ENCODE results near the gene C3orf85.

DNA sequence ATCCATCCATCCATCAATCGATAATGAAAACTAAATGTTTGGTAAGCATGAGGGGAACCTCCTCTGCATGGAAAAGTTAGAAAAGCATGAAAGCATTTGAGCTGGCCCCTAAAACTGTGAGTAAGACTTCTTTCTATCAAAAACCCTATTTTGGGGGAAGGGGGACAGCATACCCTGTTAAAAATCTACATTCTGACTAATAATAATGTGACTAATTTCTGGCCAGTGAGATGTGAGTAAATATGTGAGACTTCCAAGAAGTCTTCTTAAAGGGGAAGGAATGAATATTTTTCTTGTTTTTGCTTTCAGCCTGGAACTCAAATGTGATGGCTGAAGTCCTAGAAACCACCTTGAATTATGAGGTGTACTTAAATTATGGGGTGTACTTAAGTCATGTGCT lies 54.9 kb downstream of the C3orf85 start:
- TF ChIP-seq, protein P1, sequence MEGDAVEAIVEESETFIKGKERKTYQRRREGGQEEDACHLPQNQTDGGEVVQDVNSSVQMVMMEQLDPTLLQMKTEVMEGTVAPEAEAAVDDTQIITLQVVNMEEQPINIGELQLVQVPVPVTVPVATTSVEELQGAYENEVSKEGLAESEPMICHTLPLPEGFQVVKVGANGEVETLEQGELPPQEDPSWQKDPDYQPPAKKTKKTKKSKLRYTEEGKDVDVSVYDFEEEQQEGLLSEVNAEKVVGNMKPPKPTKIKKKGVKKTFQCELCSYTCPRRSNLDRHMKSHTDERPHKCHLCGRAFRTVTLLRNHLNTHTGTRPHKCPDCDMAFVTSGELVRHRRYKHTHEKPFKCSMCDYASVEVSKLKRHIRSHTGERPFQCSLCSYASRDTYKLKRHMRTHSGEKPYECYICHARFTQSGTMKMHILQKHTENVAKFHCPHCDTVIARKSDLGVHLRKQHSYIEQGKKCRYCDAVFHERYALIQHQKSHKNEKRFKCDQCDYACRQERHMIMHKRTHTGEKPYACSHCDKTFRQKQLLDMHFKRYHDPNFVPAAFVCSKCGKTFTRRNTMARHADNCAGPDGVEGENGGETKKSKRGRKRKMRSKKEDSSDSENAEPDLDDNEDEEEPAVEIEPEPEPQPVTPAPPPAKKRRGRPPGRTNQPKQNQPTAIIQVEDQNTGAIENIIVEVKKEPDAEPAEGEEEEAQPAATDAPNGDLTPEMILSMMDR (IDR thresholded peaks at IDR 0.05), result no peak
- TF ChIP-seq EZH2 (IDR thresholded peaks at IDR 0.05) (no peak), EZH2phosphoT487 (IDR thresholded peaks at IDR 0.05) (no peak)

Measured in neural progenitor cell (in vitro differentiated cells).